Measurements from ENCODE around the gene TECTA.

The TECTA gene

DNA sequence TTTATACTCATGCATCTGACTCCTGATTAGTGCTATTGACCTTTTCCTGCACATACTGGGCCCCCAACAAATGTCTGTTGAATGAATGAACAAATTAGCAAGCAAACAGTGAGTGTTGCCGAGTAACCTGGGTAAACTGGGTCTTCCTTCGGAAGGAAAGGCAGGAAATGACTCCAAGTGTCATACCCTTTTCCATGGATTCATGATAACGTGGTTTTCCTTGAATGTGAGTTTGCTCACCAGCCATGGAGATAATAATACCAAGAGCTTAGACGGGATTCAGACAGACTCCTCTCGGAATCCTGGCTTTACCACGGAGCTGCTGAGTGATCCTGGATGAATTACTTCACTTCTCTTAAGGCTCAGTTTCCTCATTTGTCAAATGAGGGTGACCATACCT lies 16.7 kb downstream of the TECTA start:
- peak overlapping the region; percentile 65; the same call in 1 of the 2 replicates for H3K27ac ChIP-seq
- TF ChIP-seq, protein P1, sequence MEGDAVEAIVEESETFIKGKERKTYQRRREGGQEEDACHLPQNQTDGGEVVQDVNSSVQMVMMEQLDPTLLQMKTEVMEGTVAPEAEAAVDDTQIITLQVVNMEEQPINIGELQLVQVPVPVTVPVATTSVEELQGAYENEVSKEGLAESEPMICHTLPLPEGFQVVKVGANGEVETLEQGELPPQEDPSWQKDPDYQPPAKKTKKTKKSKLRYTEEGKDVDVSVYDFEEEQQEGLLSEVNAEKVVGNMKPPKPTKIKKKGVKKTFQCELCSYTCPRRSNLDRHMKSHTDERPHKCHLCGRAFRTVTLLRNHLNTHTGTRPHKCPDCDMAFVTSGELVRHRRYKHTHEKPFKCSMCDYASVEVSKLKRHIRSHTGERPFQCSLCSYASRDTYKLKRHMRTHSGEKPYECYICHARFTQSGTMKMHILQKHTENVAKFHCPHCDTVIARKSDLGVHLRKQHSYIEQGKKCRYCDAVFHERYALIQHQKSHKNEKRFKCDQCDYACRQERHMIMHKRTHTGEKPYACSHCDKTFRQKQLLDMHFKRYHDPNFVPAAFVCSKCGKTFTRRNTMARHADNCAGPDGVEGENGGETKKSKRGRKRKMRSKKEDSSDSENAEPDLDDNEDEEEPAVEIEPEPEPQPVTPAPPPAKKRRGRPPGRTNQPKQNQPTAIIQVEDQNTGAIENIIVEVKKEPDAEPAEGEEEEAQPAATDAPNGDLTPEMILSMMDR (conservative IDR thresholded peaks at IDR 0.05), result no peak

DNA sequence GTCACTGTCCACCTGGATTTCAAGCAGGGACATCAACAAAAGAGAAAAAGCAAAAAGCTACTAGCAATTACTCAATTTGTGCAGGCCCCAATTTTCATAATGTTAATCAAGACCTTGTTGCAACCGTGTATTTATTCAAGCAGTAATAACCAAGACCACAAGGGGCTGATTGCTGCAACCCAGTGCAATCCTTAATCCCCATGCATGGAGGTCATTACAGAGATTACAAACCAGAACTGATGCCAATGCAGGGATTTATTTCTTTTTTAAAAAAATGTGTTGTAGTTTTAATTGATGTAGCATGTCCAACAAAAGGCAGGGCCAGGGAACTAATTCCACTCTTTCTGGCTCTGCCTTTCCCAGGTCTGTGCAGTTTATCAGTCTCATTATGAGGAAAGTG lies 18.4 kb downstream of the TECTA start:
- TF ChIP-seq, protein P1 (conservative IDR thresholded peaks at IDR 0.05), result peak; percentile 62
- peak overlapping the region; percentile 65 for H3K27ac ChIP-seq

DNA sequence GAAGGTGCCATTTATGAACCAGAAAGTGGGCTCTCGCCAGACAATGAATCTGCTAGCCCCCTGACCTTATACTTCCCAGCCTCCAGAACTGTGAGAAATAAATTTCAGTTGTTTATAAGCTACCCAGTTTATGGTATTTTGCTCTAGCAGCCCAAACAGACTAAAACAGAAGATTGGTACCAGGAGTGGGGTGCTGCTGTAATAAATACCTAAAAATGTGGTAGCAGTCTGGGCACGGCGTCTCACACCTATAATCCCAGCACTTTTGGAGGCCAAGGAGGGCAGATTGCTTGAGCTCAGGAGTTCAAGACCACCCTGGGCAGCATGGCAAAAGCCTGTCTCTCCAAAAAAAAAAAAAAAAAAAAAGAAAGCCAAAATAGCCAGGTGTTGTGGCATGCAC lies 21.3 kb downstream of the TECTA start:
- H3K27ac ChIP-seq, result no peak overlapping the region
- TF ChIP-seq, protein P1 (conservative IDR thresholded peaks at IDR 0.05), result no peak

DNA sequence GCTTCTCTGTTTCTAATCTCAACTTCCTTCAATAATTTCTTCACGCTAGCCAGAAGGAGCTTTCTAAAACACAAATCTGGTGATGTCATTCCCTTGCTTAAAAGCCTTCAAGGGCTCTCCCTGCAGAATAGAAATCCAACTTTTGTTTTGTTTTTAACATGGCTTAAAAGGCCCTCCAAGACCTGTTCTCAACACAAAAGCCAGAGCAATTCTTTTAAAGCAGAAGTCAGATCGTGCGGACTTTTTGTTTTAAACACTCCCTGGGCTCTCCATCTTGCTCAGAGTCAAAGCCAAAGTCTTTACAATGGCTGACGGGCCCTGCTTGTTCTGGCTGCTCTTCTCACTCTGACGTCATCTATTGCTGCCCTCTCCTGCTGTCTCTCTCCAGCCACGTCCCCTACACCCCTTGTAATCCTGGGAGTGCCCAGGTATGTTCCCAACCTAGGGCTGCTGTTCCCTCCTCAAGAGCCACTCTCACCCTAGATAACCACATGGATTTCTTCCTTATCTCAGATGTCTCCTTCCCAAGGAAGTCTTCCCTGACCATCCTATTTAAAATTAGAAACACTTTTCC lies 22.5 kb downstream of the TECTA start:
- no peak overlapping the region for H3K27ac ChIP-seq
- TF ChIP-seq, protein P1 (conservative IDR thresholded peaks at IDR 0.05), result no peak

DNA sequence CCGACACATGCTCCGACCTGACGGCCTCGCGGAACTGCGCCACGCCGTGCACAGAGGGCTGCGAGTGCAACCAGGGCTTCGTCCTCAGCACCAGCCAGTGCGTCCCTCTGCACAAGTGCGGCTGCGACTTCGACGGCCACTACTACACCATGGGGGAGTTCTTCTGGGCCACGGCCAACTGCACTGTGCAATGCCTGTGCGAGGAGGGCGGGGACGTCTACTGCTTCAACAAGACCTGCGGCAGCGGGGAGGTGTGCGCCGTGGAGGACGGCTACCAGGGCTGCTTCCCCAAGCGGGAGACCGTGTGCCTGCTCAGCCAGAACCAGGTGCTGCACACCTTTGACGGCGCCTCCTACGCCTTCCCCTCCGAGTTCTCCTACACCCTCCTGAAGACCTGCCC lies 26.8 kb downstream of the TECTA start:
- TF ChIP-seq, protein P1 (conservative IDR thresholded peaks at IDR 0.05), result no peak
- no peak overlapping the region for H3K27ac ChIP-seq

DNA sequence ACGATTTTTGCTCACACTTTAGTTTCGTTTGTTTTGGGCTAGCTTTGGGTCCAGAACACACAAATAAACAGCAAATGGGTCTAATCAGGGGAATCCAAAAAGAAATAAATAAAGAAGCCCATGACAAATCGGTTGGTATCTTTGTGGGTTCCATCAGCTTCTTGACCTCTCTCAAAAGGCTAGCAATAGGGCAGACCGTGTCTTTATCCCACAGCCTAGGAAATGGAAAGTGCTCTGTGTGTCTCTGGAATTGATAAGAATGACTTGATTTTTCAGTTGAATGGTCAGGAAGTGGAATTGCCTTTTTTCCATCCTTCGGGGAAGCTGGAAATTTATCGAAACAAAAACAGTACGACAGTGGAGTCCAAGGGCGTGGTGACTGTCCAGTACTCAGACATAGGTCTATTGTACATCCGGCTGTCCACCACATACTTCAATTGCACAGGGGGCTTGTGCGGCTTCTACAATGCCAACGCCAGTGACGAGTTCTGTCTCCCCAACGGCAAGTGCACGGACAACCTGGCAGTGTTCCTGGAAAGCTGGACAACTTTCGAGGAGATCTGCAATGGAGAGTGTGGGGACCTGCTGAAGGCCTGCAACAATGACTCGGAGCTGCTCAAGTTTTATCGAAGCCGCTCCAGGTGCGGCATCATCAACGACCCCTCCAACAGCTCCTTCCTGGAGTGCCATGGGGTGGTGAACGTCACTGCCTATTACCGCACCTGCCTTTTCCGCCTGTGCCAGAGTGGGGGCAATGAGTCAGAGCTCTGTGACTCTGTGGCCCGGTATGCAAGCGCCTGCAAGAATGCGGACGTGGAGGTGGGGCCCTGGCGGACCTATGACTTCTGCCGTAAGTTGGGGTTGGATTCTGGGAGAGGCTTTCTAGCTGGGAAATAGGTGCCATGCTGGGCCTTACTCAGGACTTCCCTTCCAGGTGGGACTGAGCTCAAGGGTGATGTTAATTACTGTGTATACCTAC lies 28.6 kb downstream of the TECTA start:
- no peak overlapping the region for H3K27ac ChIP-seq
- TF ChIP-seq, protein P1 (conservative IDR thresholded peaks at IDR 0.05), result no peak

DNA sequence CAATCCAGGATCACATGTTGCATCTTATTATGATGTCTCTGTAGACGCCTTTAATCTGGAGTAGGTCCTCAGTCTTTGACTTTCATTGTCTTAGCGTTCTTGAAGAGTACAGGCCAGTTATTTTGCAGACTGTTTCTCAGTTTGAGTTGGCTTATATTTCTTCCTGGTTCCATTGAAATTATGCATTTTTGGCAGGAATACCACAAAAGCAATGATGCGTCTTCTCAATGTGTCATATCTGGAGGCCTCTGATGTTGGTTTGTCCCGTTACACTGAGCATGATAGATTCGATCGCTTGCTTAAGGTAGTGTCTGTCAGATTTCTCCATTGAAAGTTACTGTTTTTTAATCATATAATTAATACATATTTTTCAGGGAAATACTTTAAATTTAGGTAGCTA lies 30.6 kb downstream of the TECTA start:
- TF ChIP-seq, protein P1 (conservative IDR thresholded peaks at IDR 0.05), result no peak

More for the DNA sequence above, 30.6 kb downstream of the TECTA start:
- H3K27ac ChIP-seq, result peak overlapping the region; percentile 54
